Stimulated activated CD4-positive, alpha-beta T cell treated with anti-CD3 and anti-CD28 coated beads, Interleukin-1b, Interleukin-23, amount 100 ng/mL, for 48 hours (primary cell): ENCODE results near the gene EVC2.

ENCODE experiments used
- DNase-seq: peaks from one replicate; pipeline ENCODE4 v3.0.0-alpha.2; 2020

Gene EVC2

DNA sequence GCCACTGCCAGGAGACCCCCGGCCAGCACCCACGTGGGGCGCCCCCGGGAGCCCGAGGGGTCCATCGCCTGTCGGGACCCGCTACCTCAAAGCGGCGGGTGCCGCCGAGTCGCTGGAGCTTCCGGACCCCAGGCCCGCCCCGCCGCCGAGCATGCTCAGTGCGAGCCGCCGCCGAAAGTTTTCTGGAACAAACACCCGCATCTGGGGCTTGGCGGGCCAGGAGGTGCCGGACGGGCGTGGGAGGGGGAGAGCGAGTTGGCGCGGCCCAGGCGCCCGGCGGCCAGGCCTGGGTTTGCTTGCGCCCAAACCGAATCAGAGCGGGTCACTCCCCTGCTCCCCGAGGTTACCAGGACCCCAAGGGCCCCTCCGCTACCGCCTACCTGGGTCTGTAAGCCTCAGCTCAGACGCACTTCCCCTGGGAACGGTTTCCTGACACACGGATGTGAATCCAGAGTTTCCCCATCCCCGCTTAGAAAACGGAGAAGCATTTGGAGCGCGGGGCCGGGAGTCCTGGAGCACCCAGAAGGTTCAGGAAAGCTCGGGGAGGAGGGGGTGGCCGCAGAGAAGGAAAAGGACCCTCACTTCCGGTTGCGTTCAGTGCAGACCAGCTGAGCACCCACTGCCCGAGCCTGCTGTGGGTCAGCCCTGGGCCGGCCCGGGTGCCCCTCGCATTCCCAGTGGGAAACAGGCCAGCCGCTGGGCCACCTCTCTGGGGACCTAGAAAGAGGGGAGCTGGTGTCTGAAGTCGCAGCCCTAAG, at the start of gene EVC2:
EVC2 (minus strand) TSS at position 111 of the 758 bp plus-strand sequence; CDS start at position 65, 46 bp downstream.
- DNase-seq: peak; percentile 12

DNA sequence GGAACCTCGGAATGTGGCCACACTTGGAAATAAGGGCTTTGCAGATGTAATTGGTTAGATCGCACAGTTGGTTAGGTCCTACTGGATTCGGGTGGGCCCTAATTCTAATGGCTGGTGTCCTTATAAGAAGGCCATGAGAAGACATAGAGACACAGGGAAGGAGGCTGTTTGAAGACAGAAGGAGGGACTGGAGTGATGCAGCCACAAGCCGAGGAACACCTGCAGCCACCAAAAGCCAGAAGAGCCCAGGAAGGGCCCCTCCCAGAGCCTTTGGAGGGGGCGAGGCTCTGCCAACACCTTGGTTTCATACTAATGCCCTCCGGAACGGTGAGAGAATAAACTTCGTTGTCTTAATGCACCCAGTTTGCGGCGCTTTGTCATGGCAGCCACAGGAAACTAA, 49.6 kb upstream of the EVC2 start:
- DNase-seq: no peak

DNA sequence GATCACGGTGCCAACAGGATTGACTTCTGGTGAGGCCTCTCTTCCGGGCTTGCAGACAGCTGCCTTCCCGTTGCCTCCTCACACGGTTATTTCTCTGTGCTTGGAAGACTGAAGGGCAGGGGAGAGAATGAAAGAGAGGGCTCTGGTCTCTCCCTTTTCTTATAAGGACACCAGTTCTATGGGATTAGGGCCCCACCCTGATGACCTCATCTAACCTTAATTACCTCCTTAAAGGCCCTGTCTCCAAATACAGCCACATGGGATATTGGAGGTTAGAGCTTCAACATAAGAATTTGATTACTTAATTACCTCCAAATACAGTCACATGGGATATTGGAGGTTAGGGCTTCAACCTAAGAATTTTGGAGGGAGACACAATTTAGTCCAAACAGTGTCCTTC, 49.2 kb upstream of the EVC2 start:
- no peak for DNase-seq

DNA sequence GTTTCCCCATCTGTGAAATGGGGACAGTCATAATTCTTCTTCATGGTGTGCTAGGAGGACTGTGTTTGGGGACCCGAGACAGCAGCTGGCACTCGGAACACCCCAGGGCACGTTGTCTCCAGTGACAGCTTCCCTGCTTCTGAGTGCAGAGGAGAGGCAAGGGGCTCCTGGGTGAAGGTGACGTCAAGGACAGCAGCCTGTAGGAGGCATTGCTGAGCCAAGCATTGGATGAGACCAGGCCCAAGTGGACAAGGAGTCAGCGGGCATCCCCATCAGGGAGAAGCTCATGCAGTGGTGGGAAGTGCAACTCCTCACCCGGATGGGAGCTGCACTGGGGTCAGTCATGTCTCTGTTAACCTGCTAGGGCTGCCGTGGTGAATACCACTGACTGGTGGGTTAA, 48.7 kb upstream of the EVC2 start:
- no peak for DNase-seq

GRCh38 chr4:5756271-5756670, 47.9 kb upstream of the EVC2 start:
- DNase-seq: no peak

- DNase-seq: no peak
Measured at GRCh38 chr4:5755679-5756078, 47.3 kb upstream of the EVC2 start.

DNA sequence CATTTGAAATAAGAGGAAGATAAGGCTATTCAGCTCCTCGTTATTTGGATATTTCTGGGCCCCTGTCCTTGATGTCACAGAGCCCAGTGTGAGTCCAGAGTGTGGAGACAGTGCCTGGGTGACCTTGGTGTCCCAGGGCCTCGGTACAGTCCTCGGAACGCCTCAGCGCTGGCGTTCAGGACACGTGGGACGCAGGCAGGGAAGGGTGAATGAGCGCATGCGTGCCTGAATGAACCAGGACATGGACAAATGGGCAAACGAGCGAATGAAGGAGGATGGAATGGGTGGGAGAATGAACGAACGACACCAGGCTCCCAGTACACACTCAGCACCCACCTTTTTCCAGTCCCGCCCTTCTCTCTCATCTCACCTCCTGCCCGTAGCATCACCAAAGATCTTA, 46.8 kb upstream of the EVC2 start:
- DNase-seq: no peak

DNA sequence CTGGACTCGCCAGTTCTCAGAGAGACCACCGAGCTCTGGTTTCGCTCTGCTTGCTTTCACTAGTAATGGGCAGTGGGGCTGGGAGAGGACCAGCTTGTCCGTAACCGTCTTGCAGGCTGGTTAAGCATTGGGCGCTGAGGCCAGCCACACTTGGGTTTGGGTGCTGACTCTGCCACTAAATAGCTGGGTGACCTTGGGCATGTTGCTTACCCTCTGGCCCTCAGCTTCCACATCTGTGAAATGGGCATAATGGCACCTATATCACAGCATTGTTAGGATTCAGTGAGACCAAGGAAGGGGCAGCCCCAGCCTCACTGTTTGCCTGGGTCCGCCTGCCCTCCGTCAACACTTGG, 46.1 kb upstream of the EVC2 start:
- DNase-seq: no peak

GRCh38 chr4:5753766-5754528, 45.6 kb upstream of the EVC2 start:
- no peak for DNase-seq

- DNase-seq: no peak
Measured at GRCh38 chr4:5753366-5753765, 45.0 kb upstream of the EVC2 start.

DNA sequence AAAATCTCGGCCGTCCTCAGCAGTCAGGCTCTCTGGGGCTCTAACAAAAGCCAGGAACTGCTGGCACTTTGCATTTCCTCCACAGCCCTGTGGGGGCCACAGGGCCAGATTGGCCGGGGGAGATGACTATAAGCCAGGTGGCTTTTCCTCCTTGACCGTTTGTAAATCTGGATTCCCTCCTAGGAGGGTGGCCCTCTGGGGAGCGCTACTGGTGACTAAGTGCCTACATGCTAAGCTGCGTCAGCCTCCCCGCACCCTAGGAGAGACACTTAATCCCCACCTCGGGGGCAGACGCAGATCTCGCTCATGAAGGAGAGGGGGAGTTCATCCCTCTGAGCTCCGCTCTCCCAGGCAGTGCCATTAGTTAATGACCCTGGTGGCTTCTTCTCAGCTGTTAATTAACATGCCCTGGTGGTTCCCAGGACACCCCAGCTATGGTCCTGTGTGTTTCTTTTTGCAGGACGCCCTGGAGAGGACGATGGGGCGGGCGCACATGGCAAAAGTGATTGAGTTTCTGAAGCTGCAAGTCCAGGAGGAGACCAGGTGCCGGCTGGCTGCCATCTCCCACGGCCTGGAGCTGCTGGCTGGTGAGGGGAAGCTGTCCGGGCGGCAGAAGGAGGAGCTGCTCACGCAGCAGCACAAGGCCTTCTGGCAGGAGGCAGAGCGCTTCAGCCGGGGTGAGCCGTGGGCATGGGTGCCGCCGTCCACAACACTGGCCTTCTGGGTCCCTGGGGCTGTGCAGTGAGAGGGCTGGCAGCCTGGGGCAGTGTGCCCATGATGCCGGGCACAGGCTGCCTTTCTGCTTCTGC, 44.2 kb upstream of the EVC2 start:
- DNase-seq: no peak

DNA sequence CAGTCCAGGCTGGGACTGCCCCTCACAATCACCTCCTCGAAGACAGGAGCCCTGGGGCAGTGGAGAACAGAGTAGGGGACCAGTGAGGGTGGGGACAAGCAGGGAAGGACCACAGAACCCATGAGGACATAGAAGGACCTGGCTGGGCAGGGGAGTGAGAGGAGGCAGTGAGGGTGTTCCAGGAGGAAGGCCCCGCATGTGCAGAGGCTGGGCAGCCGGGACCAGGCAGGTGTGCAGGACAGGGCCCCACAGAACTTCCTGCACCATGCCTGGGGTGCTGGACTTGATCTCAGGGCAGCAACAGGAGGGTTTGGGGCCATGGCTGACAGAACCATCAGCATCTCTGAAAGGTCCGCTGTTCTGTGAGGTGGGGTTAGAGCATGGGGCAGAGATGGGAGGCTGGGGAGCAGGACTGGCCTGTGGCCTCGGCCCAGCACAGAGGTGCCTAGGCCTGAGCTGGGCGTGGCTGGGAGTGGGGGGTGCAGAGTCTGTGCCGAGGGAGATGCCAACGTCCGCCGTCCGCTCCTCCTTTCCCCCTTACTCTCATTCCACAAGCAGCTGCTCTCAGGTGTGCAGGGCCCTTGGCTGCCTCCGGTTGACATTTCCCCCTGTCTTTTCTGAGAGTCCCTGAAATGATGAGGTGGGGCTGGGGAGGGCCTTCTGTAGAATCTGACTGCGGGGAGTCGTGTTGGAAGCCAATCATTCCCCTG, 43.5 kb upstream of the EVC2 start:
- no peak for DNase-seq

- DNase-seq: no peak
Measured at GRCh38 chr4:5750946-5751665, 42.7 kb upstream of the EVC2 start.

GRCh38 chr4:5750052-5750945, 41.9 kb upstream of the EVC2 start:
- DNase-seq: no peak

DNA sequence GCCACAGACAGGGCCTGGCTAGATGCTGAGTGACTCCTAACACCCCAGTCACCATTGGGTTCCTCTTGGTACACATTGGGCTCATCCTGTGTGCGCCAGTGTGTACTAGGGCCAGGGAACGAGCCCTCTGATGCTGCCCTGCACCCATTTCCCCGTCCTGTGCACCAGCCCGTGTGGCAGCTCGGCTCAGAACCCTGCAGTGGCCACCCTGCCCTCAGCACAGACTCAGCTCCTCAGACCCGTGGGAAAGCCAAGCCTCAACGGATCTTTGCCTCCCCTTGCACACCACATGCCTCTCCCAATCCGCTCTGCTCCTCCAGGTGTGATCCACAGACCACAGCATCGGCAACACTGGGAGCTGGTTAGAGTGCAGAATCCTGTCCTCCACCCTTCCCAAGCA, 41.2 kb upstream of the EVC2 start:
- no peak for DNase-seq

- DNase-seq: no peak
Measured at GRCh38 chr4:5747738-5748375, 39.5 kb upstream of the EVC2 start.

GRCh38 chr4:5746829-5747737, 38.7 kb upstream of the EVC2 start:
- DNase-seq: no peak

DNA sequence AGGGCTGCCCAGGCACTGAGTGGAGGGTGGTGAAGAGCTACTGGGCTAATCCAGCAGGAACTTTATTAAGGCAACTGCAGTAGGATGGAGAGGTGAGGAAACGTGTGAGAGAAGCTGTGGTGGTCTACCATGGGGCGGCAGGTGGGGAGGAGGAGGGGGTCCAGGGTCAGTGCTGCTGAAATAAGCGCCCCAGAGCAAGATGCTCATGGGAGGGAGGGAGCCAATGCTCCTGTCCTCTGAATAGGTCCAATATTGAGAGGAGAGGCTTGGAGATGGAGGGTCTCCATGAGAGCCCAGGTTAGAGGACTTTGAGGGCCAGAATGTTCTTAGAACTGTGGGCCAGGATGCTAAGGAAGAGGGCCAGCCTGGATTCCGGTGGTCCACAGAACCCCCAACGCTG, 37.9 kb upstream of the EVC2 start:
- DNase-seq: no peak

- no peak for DNase-seq
Measured at GRCh38 chr4:5742968-5743367, 34.6 kb upstream of the EVC2 start.

DNA sequence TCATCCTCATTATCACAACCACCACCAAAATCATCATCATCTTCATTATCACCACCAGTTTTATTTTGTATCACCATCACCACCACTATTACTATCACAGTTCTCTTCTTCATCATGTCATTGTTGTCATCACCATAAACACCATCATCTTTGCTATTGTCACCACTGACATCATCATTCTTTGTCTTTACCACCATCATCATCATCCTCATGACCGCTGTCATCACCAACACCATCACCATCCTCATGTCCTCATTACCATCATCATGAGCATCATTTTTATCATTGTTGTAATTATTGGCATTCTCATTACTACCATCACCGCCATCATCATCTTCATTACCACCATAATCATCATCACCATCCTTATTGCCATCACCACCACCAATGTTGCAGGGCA, 34.0 kb upstream of the EVC2 start:
- no peak for DNase-seq
